ENCODE measurements around the gene STBD1.

STBD1 gene

DNA sequence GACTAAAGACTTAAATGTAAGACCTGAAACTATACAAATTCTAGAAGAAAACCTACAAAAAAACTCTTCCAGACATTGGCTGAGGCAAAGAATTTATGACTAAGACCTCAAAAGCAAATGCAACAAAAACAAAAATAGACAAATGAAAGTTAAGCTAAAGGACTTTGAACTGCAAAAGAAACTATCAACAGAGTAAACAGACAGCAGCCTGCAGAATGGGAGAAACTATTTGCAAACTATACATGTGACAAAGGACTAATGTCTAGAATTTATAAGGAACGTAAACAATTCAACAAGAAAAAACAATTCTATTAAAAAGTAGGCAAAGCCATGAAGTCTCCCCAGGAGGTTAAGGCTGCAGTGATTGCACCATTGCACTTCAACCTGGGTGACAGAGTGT, 46.0 kb upstream of the STBD1 start:
- H3K27me3 ChIP-seq (ENCODE audit: control insufficient read depth, low read length) = 0 out of 2 replicates have a peak, but pooled peaks cover 3% of the 10 kb centered on the region
- TF ChIP-seq EZH2phosphoT487 (IDR thresholded peaks at IDR 0.05; ENCODE audit: borderline replicate concordance, low read length) = no peak
- TF ChIP-seq, protein P1, sequence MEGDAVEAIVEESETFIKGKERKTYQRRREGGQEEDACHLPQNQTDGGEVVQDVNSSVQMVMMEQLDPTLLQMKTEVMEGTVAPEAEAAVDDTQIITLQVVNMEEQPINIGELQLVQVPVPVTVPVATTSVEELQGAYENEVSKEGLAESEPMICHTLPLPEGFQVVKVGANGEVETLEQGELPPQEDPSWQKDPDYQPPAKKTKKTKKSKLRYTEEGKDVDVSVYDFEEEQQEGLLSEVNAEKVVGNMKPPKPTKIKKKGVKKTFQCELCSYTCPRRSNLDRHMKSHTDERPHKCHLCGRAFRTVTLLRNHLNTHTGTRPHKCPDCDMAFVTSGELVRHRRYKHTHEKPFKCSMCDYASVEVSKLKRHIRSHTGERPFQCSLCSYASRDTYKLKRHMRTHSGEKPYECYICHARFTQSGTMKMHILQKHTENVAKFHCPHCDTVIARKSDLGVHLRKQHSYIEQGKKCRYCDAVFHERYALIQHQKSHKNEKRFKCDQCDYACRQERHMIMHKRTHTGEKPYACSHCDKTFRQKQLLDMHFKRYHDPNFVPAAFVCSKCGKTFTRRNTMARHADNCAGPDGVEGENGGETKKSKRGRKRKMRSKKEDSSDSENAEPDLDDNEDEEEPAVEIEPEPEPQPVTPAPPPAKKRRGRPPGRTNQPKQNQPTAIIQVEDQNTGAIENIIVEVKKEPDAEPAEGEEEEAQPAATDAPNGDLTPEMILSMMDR (IDR thresholded peaks at IDR 0.05; ENCODE audit: low read depth, low read length, poor library complexity, severe bottlenecking) = no peak
- H3K4me1 ChIP-seq (ENCODE audit: control insufficient read depth, low read length) = no peaks in the 10 kb centered on the region
- H3K4me3 ChIP-seq (ENCODE audit: low read length) = no peak overlapping the region
- no peaks in the 10 kb centered on the region for H3K36me3 ChIP-seq (ENCODE audit: control insufficient read depth, low read length)
- no peaks in the 10 kb centered on the region for H4K20me1 ChIP-seq (ENCODE audit: control insufficient read depth, insufficient read depth, low read depth, low read length)
- no peaks in the 10 kb centered on the region for H3F3A ChIP-seq (ENCODE audit: control insufficient read depth, insufficient read depth)
- H3K27ac ChIP-seq (ENCODE audit: low read depth, low read length) = no peak overlapping the region
- no peak overlapping the region for H3K4me2 ChIP-seq (ENCODE audit: low read length)
- no peaks in the 10 kb centered on the region for H3K9me3 ChIP-seq (ENCODE audit: control insufficient read depth, insufficient read depth, low read length)
- H3K79me2 ChIP-seq (ENCODE audit: control insufficient read depth, low read length) = no peaks in the 10 kb centered on the region
- H3K9me2 ChIP-seq (replicated peaks; ENCODE audit: control insufficient read depth, low read length) = no peaks in the 10 kb centered on the region

DNA sequence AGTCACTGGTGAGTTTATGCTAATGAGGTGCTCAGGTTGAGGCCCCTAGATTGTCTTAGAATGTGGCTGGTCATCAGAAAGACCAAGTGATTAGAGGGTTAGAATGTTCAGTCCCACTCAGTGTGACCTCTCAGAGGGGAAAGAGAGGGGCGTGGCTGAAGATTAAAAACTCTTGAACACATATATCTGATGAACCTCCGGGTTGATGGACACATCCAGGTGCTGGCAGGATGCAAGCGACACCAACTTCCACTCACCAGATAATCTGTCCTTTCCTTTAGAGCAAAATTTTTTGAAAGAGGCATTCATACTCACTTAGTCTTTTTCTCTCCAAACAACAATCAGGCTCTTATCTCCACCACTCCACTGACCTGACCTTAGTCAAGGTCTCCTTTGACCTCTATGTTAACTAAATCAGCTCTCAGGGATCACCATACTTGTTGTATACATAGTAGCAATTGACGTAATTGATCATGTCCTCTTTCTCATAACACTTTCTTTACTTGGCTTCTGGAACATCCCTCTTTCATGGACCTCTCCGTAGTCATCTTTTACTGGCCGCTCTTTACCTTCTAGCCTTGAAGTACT, 40.8 kb upstream of the STBD1 start:
- Histone ChIP-seq H3K4me1 (ENCODE audit: control insufficient read depth, low read length) (no peaks in the 10 kb centered on the region), H3F3A (ENCODE audit: control insufficient read depth, insufficient read depth) (no peaks in the 10 kb centered on the region), H4K20me1 (ENCODE audit: control insufficient read depth, insufficient read depth, low read depth, low read length) (no peaks in the 10 kb centered on the region), H3K79me2 (ENCODE audit: control insufficient read depth, low read length) (no peaks in the 10 kb centered on the region), H3K9me3 (ENCODE audit: control insufficient read depth, insufficient read depth, low read length) (no peaks in the 10 kb centered on the region), H3K27me3 (ENCODE audit: control insufficient read depth, low read length) (0 out of 2 replicates have a peak, but pooled peaks cover 3% of the 10 kb centered on the region), H3K36me3 (ENCODE audit: control insufficient read depth, low read length) (no peaks in the 10 kb centered on the region), H3K27ac (ENCODE audit: low read depth, low read length) (no peak overlapping the region), H3K4me3 (ENCODE audit: low read length) (no peak overlapping the region), H3K4me2 (ENCODE audit: low read length) (no peak overlapping the region), H3K9me2 (replicated peaks; ENCODE audit: control insufficient read depth, low read length) (no peaks in the 10 kb centered on the region)
- no peak for TF ChIP-seq EZH2phosphoT487 (IDR thresholded peaks at IDR 0.05; ENCODE audit: borderline replicate concordance, low read length)
- TF ChIP-seq, protein P1 (IDR thresholded peaks at IDR 0.05; ENCODE audit: low read depth, low read length, poor library complexity, severe bottlenecking) = no peak

DNA sequence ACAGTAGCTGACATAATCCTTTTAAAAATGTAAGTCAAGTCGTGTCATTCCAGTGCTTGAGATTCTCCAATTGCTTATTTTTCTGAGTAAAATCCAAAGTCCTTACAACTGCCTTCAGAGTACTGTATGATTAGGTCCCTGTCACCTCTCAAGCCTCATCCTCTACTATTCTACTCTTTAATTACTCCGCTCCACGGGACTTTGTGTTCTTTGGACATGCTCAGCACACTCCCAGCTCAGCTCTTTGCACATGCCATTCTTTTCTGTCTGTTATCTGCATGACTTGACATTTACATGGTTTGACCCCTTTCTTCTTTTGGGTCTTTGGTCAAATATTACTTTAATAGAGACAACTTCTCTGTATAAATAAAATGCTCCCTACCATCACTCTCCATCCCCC, 39.9 kb upstream of the STBD1 start:
- TF ChIP-seq EZH2phosphoT487 (IDR thresholded peaks at IDR 0.05; ENCODE audit: borderline replicate concordance, low read length) = no peak
- TF ChIP-seq, protein P1 (IDR thresholded peaks at IDR 0.05; ENCODE audit: low read depth, low read length, poor library complexity, severe bottlenecking) = no peak
- H3K79me2 ChIP-seq (ENCODE audit: control insufficient read depth, low read length) = no peaks in the 10 kb centered on the region
- no peaks in the 10 kb centered on the region for H3K4me1 ChIP-seq (ENCODE audit: control insufficient read depth, low read length)

More for the DNA sequence above, 39.9 kb upstream of the STBD1 start:
- Histone ChIP-seq H3K4me3 (ENCODE audit: low read length) (no peak overlapping the region), H3K9me2 (replicated peaks; ENCODE audit: control insufficient read depth, low read length) (no peaks in the 10 kb centered on the region), H3K27me3 (ENCODE audit: control insufficient read depth, low read length) (0 out of 2 replicates have a peak, but pooled peaks cover 3% of the 10 kb centered on the region), H3K4me2 (ENCODE audit: low read length) (no peak overlapping the region), H3F3A (ENCODE audit: control insufficient read depth, insufficient read depth) (no peaks in the 10 kb centered on the region), H3K27ac (ENCODE audit: low read depth, low read length) (no peak overlapping the region), H3K9me3 (ENCODE audit: control insufficient read depth, insufficient read depth, low read length) (no peaks in the 10 kb centered on the region), H3K36me3 (ENCODE audit: control insufficient read depth, low read length) (no peaks in the 10 kb centered on the region), H4K20me1 (ENCODE audit: control insufficient read depth, insufficient read depth, low read depth, low read length) (no peaks in the 10 kb centered on the region)

All from DOHH2 (cell line).